Measurements from ENCODE around the gene RAPGEF2. TPM values are rescaled to one million over a fixed set of nuclear protein-coding genes. Genes with fewer than 3 reads are reported as not detected.
A peak's percentile ranks its signal among the peaks of the same experiment; 100 is the strongest.

The RAPGEF2 gene
- total and polyA plus RNA-seq, 8 donors = 4.3 to 27.5 (median 13.9) TPM

DNA sequence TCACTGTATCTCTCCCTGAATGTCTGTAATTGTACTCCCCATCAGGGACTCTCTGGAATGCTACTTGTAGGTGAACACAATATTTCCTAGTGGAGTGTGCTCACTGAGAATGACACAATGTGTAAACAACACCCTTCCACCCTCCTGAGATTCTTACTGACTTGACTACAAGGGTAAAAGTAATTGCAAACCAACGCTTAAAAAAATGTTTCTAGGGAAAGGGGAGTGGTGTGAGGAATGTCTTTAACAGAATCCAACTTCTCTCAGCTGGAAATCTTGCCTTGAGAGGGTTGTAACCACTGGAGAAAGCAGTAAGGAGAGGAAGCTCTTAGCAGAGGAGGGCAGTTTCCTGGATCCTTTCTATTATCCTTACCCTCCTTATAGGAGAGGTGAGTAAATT, 5.1 kb upstream of the RAPGEF2 start:
- DNase-seq (no peak), FAIRE-seq (no peak), ATAC-seq (no peak)
- H3K4me3 ChIP-seq = no peak overlapping the region
- H3K4me1 ChIP-seq = peaks cover 0 to 9% (median 0%) of the 10 kb centered on the region in 3 donors
- no peaks in the 10 kb centered on the region for H3K27me3 ChIP-seq
- H3K27ac ChIP-seq = no peak overlapping the region
- 23 to 41% methylated on average over 1 of the region's 1 CpG for WGBS, 2 donors
- TF ChIP-seq, protein P1, sequence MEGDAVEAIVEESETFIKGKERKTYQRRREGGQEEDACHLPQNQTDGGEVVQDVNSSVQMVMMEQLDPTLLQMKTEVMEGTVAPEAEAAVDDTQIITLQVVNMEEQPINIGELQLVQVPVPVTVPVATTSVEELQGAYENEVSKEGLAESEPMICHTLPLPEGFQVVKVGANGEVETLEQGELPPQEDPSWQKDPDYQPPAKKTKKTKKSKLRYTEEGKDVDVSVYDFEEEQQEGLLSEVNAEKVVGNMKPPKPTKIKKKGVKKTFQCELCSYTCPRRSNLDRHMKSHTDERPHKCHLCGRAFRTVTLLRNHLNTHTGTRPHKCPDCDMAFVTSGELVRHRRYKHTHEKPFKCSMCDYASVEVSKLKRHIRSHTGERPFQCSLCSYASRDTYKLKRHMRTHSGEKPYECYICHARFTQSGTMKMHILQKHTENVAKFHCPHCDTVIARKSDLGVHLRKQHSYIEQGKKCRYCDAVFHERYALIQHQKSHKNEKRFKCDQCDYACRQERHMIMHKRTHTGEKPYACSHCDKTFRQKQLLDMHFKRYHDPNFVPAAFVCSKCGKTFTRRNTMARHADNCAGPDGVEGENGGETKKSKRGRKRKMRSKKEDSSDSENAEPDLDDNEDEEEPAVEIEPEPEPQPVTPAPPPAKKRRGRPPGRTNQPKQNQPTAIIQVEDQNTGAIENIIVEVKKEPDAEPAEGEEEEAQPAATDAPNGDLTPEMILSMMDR (IDR thresholded peaks at IDR 0.05) = no peak
- H3K36me3 ChIP-seq = no peaks in the 10 kb centered on the region
- no peaks in the 10 kb centered on the region for H3K9me3 ChIP-seq
- intact Hi-C loops (cut with DNase I) = no loop called here

DNA sequence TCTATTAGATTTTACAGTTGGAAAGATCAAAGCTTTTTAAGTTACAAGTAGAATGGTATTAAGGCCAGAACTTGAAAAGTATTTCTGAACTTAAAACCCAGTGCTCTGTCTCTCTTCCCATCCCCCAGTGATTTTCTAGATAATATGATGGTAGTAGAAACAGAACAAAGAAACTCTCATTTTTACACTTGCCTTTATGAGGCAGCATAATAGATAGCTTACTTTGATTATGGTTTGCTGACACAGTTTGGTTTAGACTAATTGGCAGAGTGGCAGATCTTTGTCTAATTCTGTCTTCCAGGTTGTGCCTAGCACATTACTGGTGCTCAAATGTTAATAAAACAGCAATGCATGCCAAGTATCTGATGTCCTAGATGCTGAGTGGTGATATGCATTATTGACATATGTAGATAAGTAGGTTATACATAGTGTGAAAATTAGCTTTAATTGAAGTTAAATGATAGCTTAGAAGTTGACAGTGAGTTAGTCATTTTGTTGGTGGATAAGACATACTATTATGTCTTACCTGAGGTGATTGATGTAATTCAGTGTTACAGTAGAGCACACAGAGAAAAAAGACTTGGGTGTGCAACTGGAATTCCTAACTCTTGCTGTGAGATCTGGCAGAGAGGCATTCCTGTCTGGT, 4.3 kb upstream of the RAPGEF2 start:
- FAIRE-seq = no peak
- TF ChIP-seq, protein P1 (IDR thresholded peaks at IDR 0.05) = no peak
- ATAC-seq = no peak
- no peak for DNase-seq
- Histone ChIP-seq H3K36me3 (no peaks in the 10 kb centered on the region), H3K27ac (no peak overlapping the region), H3K4me3 (no peak overlapping the region), H3K9me3 (no peaks in the 10 kb centered on the region), H3K27me3 (no peaks in the 10 kb centered on the region), H3K4me1 (peaks cover 0 to 9% (median 0%) of the 10 kb centered on the region in 3 donors)
- intact Hi-C loops (cut with DNase I) = no loop called here

DNA sequence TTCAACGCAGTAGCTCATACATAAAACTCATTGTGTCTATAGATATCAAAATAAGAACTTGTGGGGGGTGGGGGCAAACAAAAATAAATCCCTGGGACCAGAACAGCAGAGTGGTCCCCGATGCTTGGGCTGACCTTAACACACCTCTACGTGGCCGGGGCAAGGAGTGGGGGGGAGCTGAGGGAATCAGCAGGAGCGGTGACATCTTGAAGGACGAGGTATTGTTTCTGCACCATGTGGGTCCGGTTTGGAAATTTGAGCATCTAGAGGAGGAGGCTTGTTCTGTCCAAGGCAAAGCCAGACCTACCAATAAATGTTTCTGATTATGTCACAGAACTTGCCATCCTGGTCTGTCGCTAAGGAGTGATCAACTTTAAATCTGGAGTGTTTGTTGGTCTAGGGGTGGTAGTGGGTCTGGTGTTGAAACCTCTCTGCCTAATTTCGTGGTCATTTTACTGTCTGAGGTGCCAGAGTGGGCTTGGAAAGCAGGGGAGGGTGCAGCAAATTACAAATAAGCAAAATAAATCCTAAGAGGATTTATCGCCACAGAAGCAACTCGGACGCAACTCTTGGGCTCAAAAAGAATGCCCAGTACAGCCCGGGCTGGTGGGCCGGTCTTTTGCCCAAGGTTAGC, 774 bp upstream of the RAPGEF2 start:
- Histone ChIP-seq H3K4me3 (peak overlapping the region; percentile 62 to 98 (median 85)), H3K27me3 (no peaks in the 10 kb centered on the region), H3K4me1 (peaks cover 5 to 23% (median 14%) of the 10 kb centered on the region in 3 donors), H3K9me3 (no peaks in the 10 kb centered on the region), H3K36me3 (no peaks in the 10 kb centered on the region), H3K27ac (peak overlapping the region; percentile 96 to 99 (median 98))
- TF ChIP-seq, protein P1 (IDR thresholded peaks at IDR 0.05) = no peak
- no peak for FAIRE-seq
- WGBS, 2 donors = 29% methylated on average over 14 of the region's 14 CpGs
- no peak for ATAC-seq
- DNase-seq = peak in 1 of 6 donors; percentile 13
- intact Hi-C loops (cut with DNase I) = no loop called here

DNA sequence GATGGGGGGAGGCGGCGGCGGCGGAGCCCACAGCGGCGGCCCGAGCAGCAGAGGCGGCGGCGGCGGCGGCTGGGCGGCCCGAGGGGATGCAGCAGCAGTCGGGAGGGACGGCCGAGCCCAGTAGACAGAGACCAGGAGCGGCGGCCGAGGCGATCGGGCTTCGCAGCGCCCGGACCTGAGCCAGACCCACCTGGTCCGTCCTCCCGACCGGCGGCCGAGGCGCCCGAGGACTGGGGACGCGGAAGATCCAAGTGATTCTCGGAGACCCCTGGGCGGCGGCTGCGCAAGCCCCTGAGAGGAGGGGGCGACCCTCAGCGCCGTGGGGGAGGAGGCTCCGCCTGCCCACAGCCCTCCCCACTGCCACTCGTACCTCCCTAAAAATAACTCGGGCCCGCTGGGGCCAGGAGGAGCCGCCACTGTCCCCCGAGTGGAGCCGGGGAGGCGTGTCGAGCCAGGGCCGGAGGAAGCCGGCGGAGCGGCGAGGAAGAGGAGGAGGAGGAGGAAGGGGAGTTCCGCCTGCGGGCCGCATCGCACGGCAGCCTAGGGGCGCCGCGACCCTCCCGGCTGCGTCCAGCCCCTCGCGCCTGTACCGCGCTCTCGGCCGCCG, 608 bp downstream of the RAPGEF2 start:
- WGBS, 2 donors = 0 to 1% methylated on average over 37 to 72 of the region's 72 CpGs

More for the DNA sequence above, 608 bp downstream of the RAPGEF2 start:
- Histone ChIP-seq H3K4me1 (peaks cover 11 to 26% (median 24%) of the 10 kb centered on the region in 3 donors), H3K4me3 (peak overlapping the region; percentile 74 to 98 (median 94)), H3K36me3 (no peaks in the 10 kb centered on the region), H3K27ac (peak overlapping the region; percentile 96 to 99 (median 98)), H3K27me3 (no peaks in the 10 kb centered on the region), H3K9me3 (no peaks in the 10 kb centered on the region)
- FAIRE-seq (no peak), ATAC-seq (peak; percentile 3 to 5 (median 4)), DNase-seq (peak in 5 of 6 donors; percentile 31 to 84 (median 62))
- intact Hi-C loops (cut with DNase I) = no loop called here
- TF ChIP-seq, protein P1 (IDR thresholded peaks at IDR 0.05) = no peak
